Activated T-helper 1 cell treated with Interleukin-2 at 50 U/mL for 16 hours (primary cell): Measurements from ENCODE around the gene MAT2A.
"Not testable (repeated sequence)": the region's sequence is repeated elsewhere in the genome, so short reads cannot be mapped to it uniquely, and the experiment has no call there.

Experiments
- DNase-seq: peaks from one replicate; pipeline ENCODE4 v3.0.0-alpha.2; 2020; ENCODE audit warnings: low read depth

Gene MAT2A

DNA sequence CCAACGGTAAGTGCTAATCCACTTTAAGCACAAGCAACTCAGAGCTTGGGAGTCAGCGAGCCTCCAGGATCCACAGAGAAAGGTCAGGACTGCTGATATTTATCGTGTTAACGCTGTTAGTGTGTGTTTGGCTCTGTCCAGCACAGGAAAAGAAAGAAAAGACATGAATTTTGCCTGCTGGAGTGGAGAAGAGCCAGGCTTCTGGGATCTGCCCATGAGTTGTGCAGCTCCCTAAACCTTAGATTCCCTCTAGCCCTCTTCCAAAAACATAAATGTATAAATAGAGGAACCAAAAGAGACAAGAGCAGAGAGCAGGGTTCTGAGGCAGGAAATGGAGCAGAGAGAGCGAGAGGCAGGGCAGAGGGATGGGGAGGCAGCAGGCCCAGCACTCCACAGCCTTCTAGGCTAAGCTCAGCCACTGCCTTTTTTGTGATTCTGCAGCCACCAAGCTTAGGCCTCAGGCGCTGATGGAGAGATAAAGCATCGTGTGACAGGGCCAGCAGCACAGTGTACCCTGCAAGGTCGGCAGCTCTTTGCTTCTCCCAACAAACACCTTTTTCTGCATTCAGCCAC is 14.5 kb upstream of the MAT2A start:
- DNase-seq: no peak

DNA sequence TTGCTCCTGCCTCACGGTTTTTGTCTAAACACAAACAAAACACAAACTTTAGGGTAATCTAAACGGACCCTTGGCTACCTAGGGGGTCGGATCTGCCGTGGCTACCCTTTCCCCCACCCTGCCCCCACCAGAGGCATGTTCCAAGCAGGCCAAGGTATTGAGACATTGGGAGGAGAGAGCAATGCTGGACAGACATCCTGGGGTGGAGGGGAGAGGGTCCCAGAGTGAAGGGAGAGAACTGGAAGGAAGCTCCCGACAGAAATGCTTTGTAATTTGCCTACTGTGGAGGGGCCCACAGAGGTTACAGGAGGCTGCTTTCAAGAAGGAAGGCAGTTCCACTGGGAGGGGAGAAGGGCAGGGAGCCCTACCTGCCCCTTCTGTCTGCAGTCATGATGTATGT is 13.9 kb upstream of the MAT2A start:
- no peak for DNase-seq

DNA sequence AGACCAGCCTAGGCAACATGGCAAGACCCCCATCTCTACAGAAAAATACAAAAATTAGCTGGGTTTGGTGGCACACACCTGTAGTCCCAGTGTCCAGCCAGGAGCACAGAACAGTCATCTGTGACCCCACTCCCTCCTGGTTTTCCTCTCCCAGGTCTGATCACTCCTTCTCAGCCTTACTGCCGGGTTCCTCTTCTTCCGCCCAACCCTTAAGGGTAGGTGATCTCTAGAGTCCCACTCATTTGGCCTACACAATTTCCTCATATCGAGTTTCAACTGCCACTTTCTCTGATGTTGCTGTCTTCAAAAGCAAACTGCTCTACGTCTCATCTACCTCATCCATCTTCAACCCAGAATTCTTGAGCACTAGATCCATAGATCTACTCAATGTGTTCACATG is 13.4 kb upstream of the MAT2A start:
- no peak for DNase-seq

GRCh38 chr2:85527787-85528186 is 11.2 kb upstream of the MAT2A start:
- no peak for DNase-seq

DNA sequence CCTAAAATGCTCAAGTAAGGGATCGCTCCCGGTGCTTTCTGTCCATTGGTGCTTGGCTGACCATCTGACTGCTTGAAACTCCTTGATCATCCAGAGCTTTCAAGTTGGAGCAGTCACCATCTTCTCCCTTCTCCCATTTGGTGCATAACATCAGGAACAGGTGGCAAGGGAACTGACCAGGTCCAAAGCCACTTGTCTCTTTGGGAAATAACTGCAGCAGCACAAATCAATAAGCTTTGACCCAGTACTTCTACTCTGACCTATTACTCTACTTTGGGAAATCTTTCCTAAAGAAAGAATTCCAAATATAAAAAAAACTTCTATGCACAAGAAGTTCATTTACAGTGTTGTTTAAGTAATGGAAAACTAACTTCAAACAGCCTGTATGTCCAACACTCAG is 10.6 kb upstream of the MAT2A start:
- no peak for DNase-seq

DNA sequence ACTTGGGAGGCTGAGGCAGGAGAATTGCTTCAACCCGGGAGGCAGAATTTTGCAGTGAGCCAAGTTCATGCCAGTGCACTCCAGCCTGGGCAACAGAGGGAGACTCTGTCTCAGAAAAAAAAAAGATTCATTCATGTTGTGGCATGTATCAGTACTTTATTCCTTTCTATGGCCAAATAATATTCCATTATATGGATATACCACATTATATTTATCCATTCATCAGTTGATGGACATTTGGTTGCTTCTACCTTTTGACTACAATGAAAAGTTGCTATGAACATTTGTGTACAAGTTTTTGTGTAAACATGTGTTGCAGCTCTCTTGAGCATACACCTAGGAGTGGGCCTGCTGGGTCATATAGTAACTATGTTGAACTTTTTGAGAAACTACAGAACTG is 9.2 kb upstream of the MAT2A start:
- DNase-seq: no peak

- DNase-seq: no peak
Observed at GRCh38 chr2:85531589-85531988, 7.4 kb upstream of the MAT2A start.

GRCh38 chr2:85534099-85534498 is 4.9 kb upstream of the MAT2A start:
- no peak for DNase-seq

- DNase-seq: no peak
Observed at GRCh38 chr2:85534881-85535280, 4.1 kb upstream of the MAT2A start.

GRCh38 chr2:85536479-85536878 is 2.5 kb upstream of the MAT2A start:
- no peak for DNase-seq

DNA sequence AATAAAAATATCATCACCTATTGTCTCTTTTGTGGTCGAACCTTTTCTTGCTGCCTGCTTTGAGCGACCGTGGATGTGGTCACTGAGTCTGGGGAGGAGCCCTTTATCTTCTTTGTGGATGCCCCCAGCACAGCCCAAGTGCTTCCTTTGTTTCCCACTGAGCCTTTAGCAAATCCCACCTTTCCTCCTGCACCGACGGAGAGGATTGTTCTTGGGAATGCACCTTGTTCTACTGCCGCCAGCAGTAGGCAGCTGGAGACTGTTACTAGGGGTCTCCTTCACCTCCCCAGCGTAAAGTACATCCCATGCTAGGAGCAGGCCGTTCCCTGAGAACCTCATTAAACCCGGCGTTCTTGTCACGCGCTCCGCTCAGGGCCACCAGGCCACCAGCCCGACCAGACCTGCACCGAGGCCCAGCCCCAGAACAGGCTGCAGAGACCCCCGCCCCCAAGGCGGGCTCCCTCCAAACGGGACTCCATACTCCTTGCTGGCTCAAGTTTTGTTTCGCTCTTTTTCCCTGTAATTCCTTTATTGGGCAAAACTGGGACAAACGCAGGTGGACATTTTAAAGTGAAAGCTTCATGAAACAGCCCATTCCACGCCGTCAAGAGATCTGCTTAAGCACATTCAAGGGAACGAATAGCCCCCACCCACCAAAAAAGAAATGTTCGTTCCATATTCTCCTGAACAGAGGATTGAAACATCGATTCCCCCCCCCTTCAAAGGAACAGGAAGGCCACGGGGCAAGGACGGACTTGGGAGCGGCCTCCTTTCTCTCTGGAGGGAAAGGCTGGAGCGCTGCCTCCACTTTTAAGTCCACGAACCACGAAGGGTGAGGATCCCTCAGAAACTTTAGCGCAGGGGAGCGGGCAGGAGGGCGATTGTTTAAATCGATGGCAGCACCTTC is 1.1 kb upstream of the MAT2A start:
- no peak for DNase-seq

DNA sequence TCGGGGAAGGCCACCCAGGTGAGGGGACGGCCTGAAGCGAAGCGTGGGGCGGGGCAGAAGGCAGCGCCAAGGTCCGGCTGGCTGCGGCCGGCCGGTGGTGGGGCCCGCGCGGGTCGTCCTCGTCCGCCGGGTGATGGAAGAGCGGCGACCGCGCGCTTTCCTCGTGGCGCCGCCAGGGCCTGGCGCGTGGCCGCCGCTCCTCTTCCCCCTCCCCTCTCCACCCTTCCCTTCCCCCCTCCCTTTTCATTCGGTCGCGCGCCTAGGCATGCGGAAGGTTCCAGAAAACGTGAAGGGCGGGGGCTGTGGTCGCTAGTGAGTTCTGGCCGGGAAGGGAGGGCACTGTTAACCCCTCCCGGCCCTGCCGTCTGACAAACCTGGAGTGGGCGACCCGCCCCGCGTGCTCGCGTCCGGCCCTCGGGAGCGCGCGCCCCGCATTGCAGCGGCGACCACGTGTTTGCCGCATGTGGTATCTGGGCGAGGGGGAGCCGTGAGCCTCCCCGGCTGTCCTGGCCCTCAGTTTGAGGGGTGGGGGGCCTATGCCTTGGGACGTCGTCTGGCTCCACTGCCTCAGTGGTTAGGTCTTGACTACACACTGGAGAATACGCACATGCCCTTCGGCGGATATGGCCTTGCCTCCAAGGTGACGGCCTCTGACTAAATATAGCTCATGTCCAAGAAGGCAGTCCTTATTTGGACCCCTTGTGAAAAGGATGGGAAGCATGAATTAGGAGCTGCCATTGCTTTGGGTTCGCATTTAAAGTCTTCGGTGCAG is 579 bp downstream of the MAT2A start:
- DNase-seq: peak; percentile 56

DNA sequence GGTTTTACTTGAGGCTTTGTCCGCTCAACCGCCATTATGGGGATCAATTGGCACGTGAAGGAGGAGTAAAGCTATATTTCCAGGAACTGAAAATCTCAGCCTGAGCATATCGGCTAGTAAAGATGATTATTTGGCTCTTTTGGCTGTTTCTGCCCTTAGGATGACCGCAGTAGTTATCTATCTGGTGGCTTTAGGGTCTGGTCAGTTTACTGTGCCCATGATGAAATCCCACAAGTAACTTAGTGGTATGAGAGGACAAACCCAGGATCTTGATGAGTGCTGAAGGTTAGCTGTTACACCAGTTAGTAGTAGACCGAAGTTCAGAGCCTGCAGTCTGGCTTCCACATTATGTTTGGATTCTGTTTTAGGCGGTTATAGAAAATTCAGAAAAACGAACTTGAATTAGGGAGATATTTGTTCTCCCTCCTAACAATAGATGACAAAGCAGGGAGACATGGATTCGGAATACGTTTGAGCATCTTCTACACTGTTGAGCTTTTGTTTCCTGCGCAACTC is 1.2 kb downstream of the MAT2A start:
- DNase-seq: no peak

DNA sequence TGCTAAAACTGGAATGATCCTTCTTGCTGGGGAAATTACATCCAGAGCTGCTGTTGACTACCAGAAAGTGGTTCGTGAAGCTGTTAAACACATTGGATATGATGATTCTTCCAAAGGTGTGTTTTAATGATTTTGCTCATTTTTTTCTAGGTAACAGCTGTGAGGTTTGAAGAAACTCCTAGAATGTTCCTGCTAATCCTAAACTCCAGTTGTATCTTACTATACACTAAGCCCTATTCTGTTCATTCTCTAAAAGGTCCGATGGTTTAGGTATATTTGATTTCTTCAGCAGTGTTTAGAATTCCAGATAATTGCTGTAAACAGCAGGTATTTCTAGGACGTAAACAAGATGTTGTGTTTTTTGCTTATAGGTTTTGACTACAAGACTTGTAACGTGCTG is 2.3 kb downstream of the MAT2A start:
- no peak for DNase-seq

DNA sequence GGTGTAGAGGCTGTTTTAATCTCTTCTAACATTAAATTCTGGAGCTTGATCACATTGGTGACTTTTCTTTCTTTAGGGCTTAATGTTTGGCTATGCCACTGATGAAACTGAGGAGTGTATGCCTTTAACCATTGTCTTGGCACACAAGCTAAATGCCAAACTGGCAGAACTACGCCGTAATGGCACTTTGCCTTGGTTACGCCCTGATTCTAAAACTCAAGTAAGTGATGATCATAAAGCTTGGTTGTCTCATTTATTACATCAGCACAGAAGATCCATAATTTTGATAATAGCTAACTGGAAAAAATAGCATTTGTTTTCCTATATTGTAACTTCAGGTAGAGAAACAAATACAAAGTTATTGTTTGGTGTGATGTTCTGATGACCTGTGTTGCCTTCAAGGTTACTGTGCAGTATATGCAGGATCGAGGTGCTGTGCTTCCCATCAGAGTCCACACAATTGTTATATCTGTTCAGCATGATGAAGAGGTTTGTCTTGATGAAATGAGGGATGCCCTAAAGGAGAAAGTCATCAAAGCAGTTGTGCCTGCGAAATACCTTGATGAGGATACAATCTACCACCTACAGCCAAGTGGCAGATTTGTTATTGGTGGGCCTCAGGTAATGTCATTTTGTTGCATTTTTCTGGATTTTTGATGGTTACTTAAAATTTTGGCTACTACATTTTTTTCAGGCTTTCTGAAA is 2.9 kb downstream of the MAT2A start:
- no peak for DNase-seq

GRCh38 chr2:85542777-85543176 is 3.8 kb downstream of the MAT2A start:
- no peak for DNase-seq

- not testable (repeated sequence) for DNase-seq
Observed at GRCh38 chr2:85544254-85544691, 5.3 kb downstream of the MAT2A start.

GRCh38 chr2:85544915-85545779 is 6.2 kb downstream of the MAT2A start:
- DNase-seq: not testable (repeated sequence)

- no peak for DNase-seq
Observed at GRCh38 chr2:85545780-85546240, 6.8 kb downstream of the MAT2A start.

DNA sequence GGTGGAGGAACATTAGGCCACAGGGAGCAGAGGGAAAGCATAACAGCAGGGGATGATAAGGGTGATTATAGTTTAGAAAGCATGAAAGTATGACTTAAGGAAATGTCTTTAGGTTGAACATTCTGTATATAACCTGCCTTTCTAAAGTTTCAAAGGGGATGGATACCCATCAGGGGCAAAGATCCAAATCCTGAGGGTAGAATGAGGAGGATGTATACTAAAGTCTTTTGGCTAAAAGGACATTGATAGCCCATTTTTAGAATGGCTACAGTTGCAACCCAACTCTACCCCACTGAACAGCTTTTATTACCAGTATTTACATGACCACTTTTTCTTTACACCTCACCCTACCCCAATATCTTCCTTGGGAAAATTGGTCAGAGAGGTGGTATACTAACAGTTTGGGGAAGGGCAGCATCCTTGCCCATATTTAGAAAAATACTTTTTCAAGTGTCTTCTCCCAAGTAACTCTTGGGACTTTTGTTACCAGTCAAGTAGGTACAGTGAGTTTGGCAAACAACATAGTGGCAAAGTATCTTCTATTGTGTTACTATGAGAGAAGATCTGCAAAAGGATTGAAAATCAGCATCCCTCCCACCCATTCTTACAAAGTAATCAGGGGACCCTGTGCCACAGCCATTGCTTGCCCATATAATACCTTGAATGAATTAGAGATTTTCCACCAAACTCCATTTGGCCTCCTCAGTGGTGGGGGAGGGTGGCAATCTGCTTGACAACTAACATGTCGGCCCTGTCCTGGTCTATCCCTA is 8.3 kb downstream of the MAT2A start:
- no peak for DNase-seq
